Trophoblast cell (in vitro differentiated cells and primary cell): Measurements from ENCODE around the gene RPS6KA1.

Source experiments
- DNase-seq, 2 donors: peaks; one replicate each; pipeline ENCODE4 v3.0.0-alpha.2; 2016
- H2AFZ ChIP-seq: 2 replicates; pipeline ENCODE4 v1.6.1; 2013; ENCODE audit warnings: low read length, moderate library complexity, mild to moderate bottlenecking; ENCODE audit not compliant: insufficient read depth, poor library complexity
- H2AK5ac ChIP-seq: 2 replicates; pipeline ENCODE4 v1.6.1; 2013; ENCODE audit warnings: mild to moderate bottlenecking, low read length
- H2BK120ac ChIP-seq: 2 replicates; pipeline ENCODE4 v1.6.1; 2013; ENCODE audit warnings: low read length, mild to moderate bottlenecking, moderate library complexity; ENCODE audit not compliant: insufficient read depth, poor library complexity
- H2BK12ac ChIP-seq: 2 replicates; pipeline ENCODE4 v1.6.1; 2013; ENCODE audit warnings: mild to moderate bottlenecking, low read length, moderate library complexity
- H2BK5ac ChIP-seq: 2 replicates; pipeline ENCODE4 v1.6.1; 2013; ENCODE audit warnings: low read length, low read depth, moderate library complexity, mild to moderate bottlenecking; ENCODE audit not compliant: poor library complexity
- H3K14ac ChIP-seq: 2 replicates; pipeline ENCODE4 v1.6.1; 2013; ENCODE audit warnings: mild to moderate bottlenecking, low read length
- H3K18ac ChIP-seq: 2 replicates; pipeline ENCODE4 v1.6.1; 2013; ENCODE audit warnings: mild to moderate bottlenecking, low read length
- H3K23ac ChIP-seq: 2 replicates; pipeline ENCODE4 v1.6.1; 2013; ENCODE audit warnings: low read length
- H3K27ac ChIP-seq: 2 replicates; pipeline ENCODE4 v1.5.1; 2013; ENCODE audit warnings: low read depth, mild to moderate bottlenecking, inconsistent platforms, low read length, moderate library complexity
- H3K27me3 ChIP-seq: 2 replicates; pipeline ENCODE4 v1.6.1; 2013; ENCODE audit warnings: inconsistent platforms, mild to moderate bottlenecking, low read length, moderate library complexity; ENCODE audit not compliant: insufficient read depth
- H3K36me3 ChIP-seq, 2 experiments: 1 replicate in 1 of 2; 2 replicates in 1 of 2; pipeline ENCODE4 v1.6.1; 2013; ENCODE audit warnings: low read length in 2 of 2, mild to moderate bottlenecking in 2 of 2, moderate library complexity in 1 of 2; ENCODE audit not compliant: insufficient read depth in 2 of 2, control insufficient read depth in 1 of 2
- H3K4ac ChIP-seq: 2 replicates; pipeline ENCODE4 v1.6.1; 2013; ENCODE audit warnings: low read depth, mild to moderate bottlenecking, low read length, moderate library complexity
- H3K4me1 ChIP-seq, 2 experiments: 1 replicate in 1 of 2; 2 replicates in 1 of 2; pipeline ENCODE4 v1.6.1; 2013; ENCODE audit warnings: low read length in 2 of 2, mild to moderate bottlenecking in 2 of 2, moderate library complexity in 1 of 2; ENCODE audit not compliant: insufficient read depth in 2 of 2, control insufficient read depth in 1 of 2
- H3K4me2 ChIP-seq: 2 replicates; pipeline ENCODE4 v1.6.1; 2013; ENCODE audit warnings: inconsistent platforms, mild to moderate bottlenecking, low read length, moderate library complexity
- H3K4me3 ChIP-seq: 2 replicates; pipeline ENCODE4 v1.5.1; 2013; ENCODE audit warnings: mild to moderate bottlenecking, low read depth, low read length, inconsistent platforms
- H3K79me1 ChIP-seq: one replicate; pipeline ENCODE4 v1.6.1; 2013; ENCODE audit warnings: low read length
- H3K79me2 ChIP-seq: 2 replicates; pipeline ENCODE4 v1.6.1; 2013; ENCODE audit warnings: low read length, mild to moderate bottlenecking; ENCODE audit not compliant: control insufficient read depth, insufficient read depth, poor library complexity
- H3K9ac ChIP-seq: 2 replicates; pipeline ENCODE4 v1.6.1; 2013; ENCODE audit warnings: mild to moderate bottlenecking, low read length
- H3K9me3 ChIP-seq: 2 replicates; pipeline ENCODE4 v1.6.1; 2013; ENCODE audit warnings: low read depth, mild to moderate bottlenecking, control low read depth, inconsistent platforms, low read length; ENCODE audit not compliant: insufficient read depth
- H4K12ac ChIP-seq: 2 replicates; pipeline ENCODE4 v1.6.1; 2013; ENCODE audit warnings: low read depth, mild to moderate bottlenecking, low read length, moderate library complexity
- H4K8ac ChIP-seq: 2 replicates; pipeline ENCODE4 v1.6.1; 2013; ENCODE audit warnings: low read depth, mild to moderate bottlenecking, low read length, moderate library complexity
- H4K91ac ChIP-seq: one replicate; pipeline ENCODE4 v1.6.1; 2013; ENCODE audit warnings: low read depth, mild to moderate bottlenecking, low read length, moderate library complexity
- WGBS: extraction: QIAGEN DNeasy Blood & Tissue Kit; methylation state at CpG from one replicate; pipeline ENCODE4 v1.1.7; 2013; ENCODE audit warnings: missing lambda C conversion rate; ENCODE audit not compliant: insufficient read length, insufficient coverage; ENCODE audit errors: extremely low coverage; 5-methylcytosine and 5-hydroxymethylcytosine counted together

RPS6KA1 gene

DNA sequence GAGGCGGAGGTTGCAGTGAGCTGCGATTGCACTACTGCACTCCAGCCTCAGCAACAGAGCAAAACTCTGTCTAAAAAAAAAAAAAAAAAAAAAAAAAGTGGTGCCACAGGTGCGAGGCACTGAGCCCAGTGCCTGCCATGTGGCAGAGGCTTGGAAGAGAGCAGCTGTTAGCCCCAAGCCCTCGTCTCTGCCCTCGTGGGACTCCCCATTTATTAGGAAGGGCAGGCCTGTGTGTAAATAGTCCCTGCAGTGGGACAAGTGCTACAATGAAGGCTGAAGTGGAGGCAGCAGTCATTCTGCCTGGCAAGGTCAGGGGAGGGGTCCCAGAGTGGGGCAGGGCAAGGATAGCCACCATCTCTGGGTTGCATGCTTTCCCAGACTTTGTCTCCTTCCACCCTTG lies 6.5 kb downstream of the RPS6KA1 start:
- no CpG with 5 or more reads among the region's 5 CpGs for WGBS
- Histone ChIP-seq H2BK12ac (no peak overlapping the region), H3K18ac (no peak overlapping the region), H3K14ac (no peak overlapping the region), H3K4ac (no peak overlapping the region), H3K4me1 (peaks cover 7 to 9% of the 10 kb centered on the region in 2 experiments), H2BK5ac (no peak overlapping the region), H3K9ac (no peak overlapping the region), H3K79me1 (peaks cover 8% of the 10 kb centered on the region), H2BK120ac (no peak overlapping the region), H3K27ac (no peak overlapping the region), H3K23ac (no peak overlapping the region), H3K79me2 (peaks cover 6% of the 10 kb centered on the region), H3K4me2 (no peak overlapping the region), H4K12ac (no peak overlapping the region), H2AK5ac (no peak overlapping the region), H3K36me3 (peaks cover 8 to 15% of the 10 kb centered on the region in 2 experiments), H2AFZ (no peak overlapping the region), H3K27me3 (no peaks in the 10 kb centered on the region), H4K8ac (no peak overlapping the region), H3K4me3 (no peak overlapping the region), H3K9me3 (no peaks in the 10 kb centered on the region), H4K91ac (no peak overlapping the region)
- no peak for DNase-seq

DNA sequence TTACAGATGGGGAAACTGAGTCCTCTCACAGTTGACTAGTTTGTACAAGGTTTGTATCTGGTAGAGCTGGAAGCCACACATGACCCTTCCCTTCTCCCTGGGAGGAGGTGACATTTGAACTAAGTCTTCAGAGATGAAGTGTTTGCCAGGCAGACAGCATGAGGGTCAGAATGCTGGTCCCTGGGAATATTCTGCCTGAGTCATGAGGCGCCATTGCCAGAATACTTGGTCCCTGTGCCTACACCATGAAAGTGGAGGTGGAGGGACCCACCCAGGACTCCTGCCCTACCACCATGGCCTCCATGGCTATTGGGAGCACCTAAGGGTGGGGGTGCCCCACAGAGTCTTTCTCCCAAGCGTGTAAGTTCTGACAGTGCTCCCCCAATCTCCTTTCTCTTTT lies 7.0 kb downstream of the RPS6KA1 start:
- H3K9ac ChIP-seq, result no peak overlapping the region
- H3K27ac ChIP-seq, result no peak overlapping the region
- H2BK12ac ChIP-seq, result no peak overlapping the region
- no peak overlapping the region for H3K18ac ChIP-seq
- no peak overlapping the region for H3K4ac ChIP-seq
- no peak overlapping the region for H2BK5ac ChIP-seq
- no peak overlapping the region for H4K8ac ChIP-seq
- H3K27me3 ChIP-seq, result no peaks in the 10 kb centered on the region
- peaks cover under 1% of the 10 kb centered on the region for H3K9me3 ChIP-seq
- peak; percentile 38 to 57 for DNase-seq
- no peak overlapping the region for H3K4me2 ChIP-seq
- no peak overlapping the region for H4K91ac ChIP-seq
- no peak overlapping the region for H4K12ac ChIP-seq
- no peak overlapping the region for H3K23ac ChIP-seq
- no peak overlapping the region for H2BK120ac ChIP-seq
- H2AK5ac ChIP-seq, result no peak overlapping the region
- peaks cover 5% of the 10 kb centered on the region for H3K79me2 ChIP-seq
- H3K36me3 ChIP-seq, result peaks cover 8 to 15% of the 10 kb centered on the region in 2 experiments
- no peak overlapping the region for H3K14ac ChIP-seq
- no CpG with 5 or more reads among the region's 2 CpGs for WGBS
- H3K4me1 ChIP-seq, result peaks cover 5 to 6% of the 10 kb centered on the region in 2 experiments
- H3K79me1 ChIP-seq, result peaks cover 6% of the 10 kb centered on the region
- H2AFZ ChIP-seq, result no peak overlapping the region
- no peak overlapping the region for H3K4me3 ChIP-seq

DNA sequence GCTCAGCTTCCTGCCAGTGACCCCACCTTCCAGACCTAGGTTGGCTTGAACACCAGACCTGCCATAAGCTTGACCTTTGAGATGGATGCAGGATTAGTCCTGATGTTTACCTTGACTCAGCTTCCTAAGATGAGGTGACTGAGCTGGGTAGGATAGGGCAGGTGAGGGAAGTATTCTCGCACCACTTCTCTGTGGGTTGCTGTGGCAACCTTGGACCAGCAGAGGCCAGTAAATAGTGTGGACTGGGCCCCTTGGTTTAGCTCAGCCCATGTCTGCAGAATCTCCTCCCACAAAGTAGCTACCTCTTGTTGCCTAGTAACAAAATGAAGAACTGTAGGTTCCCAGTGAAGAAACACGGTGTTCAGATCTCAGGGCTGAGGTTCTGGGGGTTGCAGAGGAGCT lies 8.4 kb downstream of the RPS6KA1 start:
- Histone ChIP-seq H3K18ac (no peak overlapping the region), H4K91ac (no peak overlapping the region)

DNA sequence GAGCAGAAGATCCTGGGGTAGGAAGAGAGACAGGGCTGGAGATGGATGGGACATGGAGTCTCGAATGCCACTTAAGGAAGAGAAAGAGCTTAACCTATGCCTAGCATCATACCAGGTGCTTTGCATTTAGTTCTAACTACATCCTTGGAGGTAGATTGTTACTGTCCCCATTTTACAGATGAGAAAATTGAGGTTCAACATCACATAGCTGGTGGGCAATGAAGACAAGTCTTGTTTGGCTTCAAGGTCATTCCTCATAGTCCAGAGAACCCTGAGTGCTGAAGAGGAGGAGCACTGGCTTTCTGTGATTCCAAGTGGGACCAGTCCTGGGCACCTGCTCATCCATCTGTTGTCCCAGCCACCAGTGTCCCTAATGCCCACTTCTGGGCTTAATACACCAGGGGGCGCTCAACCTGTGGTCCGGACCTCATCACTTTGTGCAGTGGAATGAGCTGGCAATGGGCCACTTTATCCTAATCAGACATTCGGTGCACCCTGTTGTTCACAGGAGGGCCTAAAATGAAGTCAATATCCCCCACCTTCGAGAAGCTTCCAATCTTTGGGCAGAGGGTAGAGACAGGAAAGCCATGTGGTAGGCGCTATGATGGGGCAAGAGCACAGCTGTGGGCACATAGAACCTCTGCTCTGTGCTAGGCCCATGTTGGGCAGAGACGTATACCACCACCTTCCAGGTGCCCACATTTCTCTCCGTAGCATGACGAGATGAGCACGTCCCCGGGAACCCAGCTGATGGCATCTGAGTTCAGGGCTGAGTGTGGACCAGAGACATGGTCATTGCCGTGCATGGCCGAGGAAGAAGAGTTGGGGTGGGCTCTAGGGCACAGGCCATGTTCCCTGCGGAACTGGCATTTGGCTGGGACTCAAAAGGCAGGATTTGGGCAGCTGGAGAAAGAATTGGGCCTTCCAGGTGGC lies 9.2 kb downstream of the RPS6KA1 start:
- H3K4me3 ChIP-seq, result no peak overlapping the region
- no peak overlapping the region for H2BK12ac ChIP-seq
- no peaks in the 10 kb centered on the region for H3K79me2 ChIP-seq
- H3K18ac ChIP-seq, result no peak overlapping the region
- H2AFZ ChIP-seq, result no peak overlapping the region
- peaks cover 8 to 15% of the 10 kb centered on the region in 2 experiments for H3K36me3 ChIP-seq
- H3K4me1 ChIP-seq, result peaks cover 7 to 9% of the 10 kb centered on the region in 2 experiments
- no peak overlapping the region for H2BK120ac ChIP-seq
- H3K79me1 ChIP-seq, result peaks cover 2% of the 10 kb centered on the region
- DNase-seq, result peak; percentile 48 to 77
- no peak overlapping the region for H3K4ac ChIP-seq
- H3K23ac ChIP-seq, result no peak overlapping the region
- WGBS, result no CpG with 5 or more reads among the region's 14 CpGs
- no peak overlapping the region for H3K4me2 ChIP-seq
- no peak overlapping the region for H3K27ac ChIP-seq
- no peak overlapping the region for H2AK5ac ChIP-seq
- H3K9me3 ChIP-seq, result peaks cover 2% of the 10 kb centered on the region
- no peak overlapping the region for H2BK5ac ChIP-seq
- H4K91ac ChIP-seq, result no peak overlapping the region
- no peaks in the 10 kb centered on the region for H3K27me3 ChIP-seq
- peak overlapping the region; percentile 13 for H3K9ac ChIP-seq
- no peak overlapping the region for H4K12ac ChIP-seq
- H3K14ac ChIP-seq, result no peak overlapping the region
- H4K8ac ChIP-seq, result no peak overlapping the region

More for the DNA sequence above, 8.4 kb downstream of the RPS6KA1 start:
- no peak overlapping the region for H2AK5ac ChIP-seq
- no peak overlapping the region for H3K4ac ChIP-seq
- no peak overlapping the region for H3K27ac ChIP-seq
- no peak overlapping the region for H3K4me3 ChIP-seq
- no peak overlapping the region for H2BK5ac ChIP-seq
- H2BK12ac ChIP-seq, result no peak overlapping the region
- H3K79me2 ChIP-seq, result no peaks in the 10 kb centered on the region
- H4K12ac ChIP-seq, result no peak overlapping the region
- H4K8ac ChIP-seq, result no peak overlapping the region
- H3K14ac ChIP-seq, result no peak overlapping the region
- peaks cover 7 to 9% of the 10 kb centered on the region in 2 experiments for H3K4me1 ChIP-seq
- H3K27me3 ChIP-seq, result no peaks in the 10 kb centered on the region
- WGBS, result no CpG with 5 or more reads among the region's 2 CpGs
- no peak overlapping the region for H3K4me2 ChIP-seq
- no peak overlapping the region for H2BK120ac ChIP-seq
- peaks cover 2% of the 10 kb centered on the region for H3K9me3 ChIP-seq
- DNase-seq, result peak in 1 of 2 donors; percentile 56
- H3K9ac ChIP-seq, result no peak overlapping the region
- H3K36me3 ChIP-seq, result peaks cover 8 to 15% of the 10 kb centered on the region in 2 experiments
- H3K23ac ChIP-seq, result no peak overlapping the region
- no peak overlapping the region for H2AFZ ChIP-seq
- peaks cover 2% of the 10 kb centered on the region for H3K79me1 ChIP-seq
